HL-60 (cell line): ENCODE measurements around the gene NEUROG1.

Experiments used
- DNase-seq, 2 experiments: peaks; one replicate each; pipeline ENCODE4 v3.0.0-alpha.2; 2010 to 2020; ENCODE audit warnings: low read depth in 1 of 2, low spot score in 1 of 2
- H3K27ac ChIP-seq: fragments of 250-450 bp; sonication (Bioruptor Pico); replicated peaks from 2 replicates; pipeline ENCODE4 v1.5.1; 2020; ENCODE audit warnings: mild to moderate bottlenecking, moderate library complexity
- H3K27me3 ChIP-seq: fragments of 250-450 bp; sonication (Bioruptor Pico); 2 replicates; pipeline ENCODE4 v1.5.1; 2021; ENCODE audit warnings: mild to moderate bottlenecking, moderate library complexity; ENCODE audit not compliant: insufficient read depth, poor library complexity, severe bottlenecking
- H3K4me3 ChIP-seq: replicated peaks from 2 replicates; pipeline ENCODE4 v1.5.1; 2011; ENCODE audit warnings: mild to moderate bottlenecking, control low read depth, low read length; ENCODE audit not compliant: insufficient read depth
- GABPA ChIP-seq: IDR thresholded peaks from 2 replicates; pipeline ENCODE4 v1.6.1; 2012; ENCODE audit warnings: low read depth
- POLR2AphosphoS5 ChIP-seq: IDR thresholded peaks from 2 replicates; pipeline ENCODE4 v1.6.1; 2012; ENCODE audit warnings: low read depth
- REST ChIP-seq: IDR thresholded peaks from 2 replicates; pipeline ENCODE4 v1.6.1; 2012; ENCODE audit warnings: low read depth; ENCODE audit not compliant: insufficient replicate concordance
- SPI1 ChIP-seq: IDR thresholded peaks from 2 replicates; pipeline ENCODE4 v1.6.1; 2012; ENCODE audit warnings: low read depth, mild to moderate bottlenecking, borderline replicate concordance
- TF ChIP-seq, protein P1 (sequence below): IDR thresholded peaks from one replicate; pipeline ENCODE4 v1.5.1; 2011; ENCODE audit warnings: low read length, control low read depth, inconsistent platforms; ENCODE audit not compliant: insufficient read depth

NEUROG1 gene

DNA sequence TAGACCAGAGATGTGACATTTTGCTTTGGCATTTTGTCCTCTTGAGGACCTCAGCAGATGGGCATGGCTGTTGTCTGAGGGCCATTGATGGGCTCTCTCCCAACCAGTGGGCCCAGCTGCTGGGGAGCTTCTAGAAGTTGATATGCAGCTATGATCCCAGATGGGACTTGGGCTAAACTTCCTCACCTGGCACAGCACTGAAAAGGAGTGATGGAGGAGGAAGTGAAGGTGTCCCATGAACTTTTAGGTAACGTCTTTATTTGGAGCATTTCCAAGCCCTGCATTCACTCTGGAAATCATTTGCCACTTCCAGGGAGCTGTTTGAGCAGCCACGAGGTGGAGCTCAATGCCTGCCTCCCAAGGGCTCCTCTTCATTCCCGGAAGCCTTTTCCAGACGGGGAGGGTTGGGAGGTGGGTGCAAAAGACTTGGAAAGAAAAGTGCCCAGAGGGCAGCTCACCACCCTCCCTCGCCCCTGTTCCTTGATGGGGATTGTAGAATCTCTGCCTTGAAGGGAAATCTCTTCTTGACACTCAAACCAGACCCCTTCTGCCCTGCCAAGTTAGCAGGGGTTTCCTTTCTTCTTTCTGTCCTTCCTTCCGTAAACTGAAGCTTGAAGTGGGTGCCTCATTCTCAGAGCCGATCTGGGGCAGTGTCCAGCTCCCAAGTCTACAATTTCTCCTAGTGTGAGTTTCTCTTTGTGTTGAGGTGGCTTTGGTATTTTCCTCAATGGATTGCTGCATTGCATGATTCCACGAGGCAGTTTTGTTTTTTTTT, 18.1 kb upstream of the NEUROG1 start:
- no peak for DNase-seq
- no peak for TF ChIP-seq GABPA
- no peak for TF ChIP-seq SPI1
- TF ChIP-seq, protein P1, sequence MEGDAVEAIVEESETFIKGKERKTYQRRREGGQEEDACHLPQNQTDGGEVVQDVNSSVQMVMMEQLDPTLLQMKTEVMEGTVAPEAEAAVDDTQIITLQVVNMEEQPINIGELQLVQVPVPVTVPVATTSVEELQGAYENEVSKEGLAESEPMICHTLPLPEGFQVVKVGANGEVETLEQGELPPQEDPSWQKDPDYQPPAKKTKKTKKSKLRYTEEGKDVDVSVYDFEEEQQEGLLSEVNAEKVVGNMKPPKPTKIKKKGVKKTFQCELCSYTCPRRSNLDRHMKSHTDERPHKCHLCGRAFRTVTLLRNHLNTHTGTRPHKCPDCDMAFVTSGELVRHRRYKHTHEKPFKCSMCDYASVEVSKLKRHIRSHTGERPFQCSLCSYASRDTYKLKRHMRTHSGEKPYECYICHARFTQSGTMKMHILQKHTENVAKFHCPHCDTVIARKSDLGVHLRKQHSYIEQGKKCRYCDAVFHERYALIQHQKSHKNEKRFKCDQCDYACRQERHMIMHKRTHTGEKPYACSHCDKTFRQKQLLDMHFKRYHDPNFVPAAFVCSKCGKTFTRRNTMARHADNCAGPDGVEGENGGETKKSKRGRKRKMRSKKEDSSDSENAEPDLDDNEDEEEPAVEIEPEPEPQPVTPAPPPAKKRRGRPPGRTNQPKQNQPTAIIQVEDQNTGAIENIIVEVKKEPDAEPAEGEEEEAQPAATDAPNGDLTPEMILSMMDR, result no peak
- no peak for TF ChIP-seq REST
- TF ChIP-seq POLR2AphosphoS5, result no peak
- H3K4me3 ChIP-seq, result no peak overlapping the region
- no peaks in the 10 kb centered on the region for H3K27me3 ChIP-seq
- H3K27ac ChIP-seq, result no peak overlapping the region

GRCh38 chr5:135551593-135552447, 16.1 kb upstream of the NEUROG1 start:
- no peaks in the 10 kb centered on the region for H3K27me3 ChIP-seq
- DNase-seq, result peak; percentile 32 to 43

DNA sequence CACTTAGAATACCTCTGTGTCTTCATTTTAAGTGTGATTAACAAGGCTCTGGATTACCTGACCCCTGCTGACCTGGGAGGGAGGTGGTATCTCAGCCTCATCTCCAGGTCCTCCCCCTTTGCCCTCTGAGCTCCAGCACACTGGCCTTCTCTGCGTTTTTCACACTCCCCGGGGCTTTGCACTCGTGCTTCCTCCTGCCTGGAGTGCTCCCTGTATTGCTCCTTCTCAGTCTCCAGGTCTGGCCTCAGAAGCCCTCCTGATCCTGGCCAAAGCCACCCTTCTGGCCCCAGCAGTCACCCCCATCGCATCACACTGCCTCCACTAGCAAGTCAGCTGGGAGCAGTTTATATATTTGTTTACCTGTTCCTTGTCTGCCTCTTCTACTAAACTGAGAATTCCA, 13.6 kb upstream of the NEUROG1 start:
- H3K27me3 ChIP-seq, result no peaks in the 10 kb centered on the region
- H3K27ac ChIP-seq, result no peak overlapping the region
- H3K4me3 ChIP-seq, result no peak overlapping the region
- no peak for DNase-seq
- TF ChIP-seq SPI1 (no peak), GABPA (no peak), POLR2AphosphoS5 (no peak), REST (no peak)
- TF ChIP-seq, protein P1, result no peak

More at GRCh38 chr5:135551593-135552447, 16.1 kb upstream of the NEUROG1 start:
- H3K4me3 ChIP-seq, result no peak overlapping the region
- no peak overlapping the region for H3K27ac ChIP-seq
- TF ChIP-seq SPI1, result no peak
- TF ChIP-seq, protein P1, result peak; percentile 44
